ENCODE measurements around the gene POLR2L.

GRCh38 chr11:852762-853161 lies 10.4 kb upstream of the POLR2L start:
- TF ChIP-seq CTCF (IDR thresholded peaks at IDR 0.05) (no peak), POLR2A (IDR thresholded peaks at IDR 0.05; ENCODE audit: low read depth) (no peak), POLR2AphosphoS5 (IDR thresholded peaks at IDR 0.05) (no peak)
